ENCODE results near the gene CTDP1. TPM values are rescaled to one million over a fixed set of nuclear protein-coding genes. Genes with fewer than 3 reads are reported as not detected.

The CTDP1 gene
- total RNA-seq, 1 experiment from 2014 or later: 24.9 TPM

DNA sequence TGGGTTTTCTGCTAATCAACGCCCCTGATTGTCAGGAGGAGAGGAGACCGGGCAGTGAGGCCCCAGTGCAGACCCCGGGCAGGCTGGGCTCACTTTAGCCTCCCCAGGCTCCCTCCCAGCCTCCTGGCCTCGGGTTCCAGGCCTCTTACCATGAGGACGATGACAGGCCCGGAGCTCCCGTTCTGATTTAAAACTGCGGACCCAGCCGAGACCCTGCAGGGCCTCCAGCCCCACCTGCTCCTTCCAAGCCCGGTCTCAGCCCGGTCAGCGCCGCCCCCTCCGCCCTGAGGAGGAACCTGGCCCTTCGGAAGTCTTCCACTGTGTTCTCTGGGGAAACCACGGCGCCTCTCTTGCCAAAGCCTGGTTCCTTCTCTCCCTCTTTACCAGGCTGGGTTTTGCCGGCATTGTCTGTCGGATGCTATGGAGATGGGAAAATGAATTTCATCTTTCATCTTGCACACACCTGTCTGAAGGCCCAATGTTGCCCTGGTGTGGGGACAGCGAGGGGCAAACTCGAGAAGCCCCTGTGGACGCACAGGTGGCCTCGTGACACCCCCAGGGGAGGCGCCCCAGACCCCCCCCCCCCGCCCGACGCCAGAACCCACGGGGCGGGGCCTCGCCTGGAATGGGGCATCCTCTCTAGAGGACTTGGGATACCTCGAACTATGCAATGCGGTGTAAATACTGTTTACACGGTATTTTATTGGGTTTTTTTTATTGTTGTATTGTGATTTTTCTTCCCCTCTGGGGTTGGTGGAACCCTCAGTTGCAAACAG lies 37.7 kb upstream of the CTDP1 start:
- no peaks in the 10 kb centered on the region for H3K79me2 ChIP-seq (ENCODE audit: insufficient read depth, low read length)
- H3K36me3 ChIP-seq (ENCODE audit: control insufficient read depth in 1 of 2, insufficient read depth in 2 of 2, low read length in 2 of 2): no peaks in the 10 kb centered on the region
- no peak overlapping the region for H3K4me2 ChIP-seq (ENCODE audit: low read length)
- CTCF ChIA-PET: interaction anchor here (1.5 kb wide), 1 partner anchor 261 kb away, joined by 4 read pairs; no protein-coding TSS in a partner anchor
- no peak overlapping the region for H3K4me3 ChIP-seq (replicated peaks in 1 of 2; ENCODE audit: low read depth in 1 of 2, low read length in 2 of 2)
- TF ChIP-seq EZH2phosphoT487 (IDR thresholded peaks at IDR 0.05; ENCODE audit: borderline replicate concordance): no peak
- TF ChIP-seq ELF1 (IDR thresholded peaks at IDR 0.05; ENCODE audit: borderline replicate concordance, low read depth): no peak
- no peak for TF ChIP-seq ZFX (IDR thresholded peaks at IDR 0.05)
- no peak for TF ChIP-seq RAD21 (IDR thresholded peaks at IDR 0.05; ENCODE audit: low read depth)
- TF ChIP-seq, protein P1, sequence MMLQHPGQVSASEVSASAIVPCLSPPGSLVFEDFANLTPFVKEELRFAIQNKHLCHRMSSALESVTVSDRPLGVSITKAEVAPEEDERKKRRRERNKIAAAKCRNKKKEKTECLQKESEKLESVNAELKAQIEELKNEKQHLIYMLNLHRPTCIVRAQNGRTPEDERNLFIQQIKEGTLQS (IDR thresholded peaks at IDR 0.05): no peak
- no peak for TF ChIP-seq JUND (IDR thresholded peaks at IDR 0.05)
- no peak for TF ChIP-seq EGR1 (IDR thresholded peaks at IDR 0.05; ENCODE audit: low read depth)
- no peak for TF ChIP-seq SP1 (IDR thresholded peaks at IDR 0.05; ENCODE audit: low read depth)
- TF ChIP-seq FOSL1 (IDR thresholded peaks at IDR 0.05; ENCODE audit: low read depth): no peak
- no TSS peak for BruUV-seq (replicated peaks)
- DNase-seq (ENCODE audit: low read depth, low spot score) (no peak), ATAC-seq (no peak)
- H3K9me2 ChIP-seq (ENCODE audit: insufficient read depth): no peaks in the 10 kb centered on the region
- peaks cover 0 to 5% of the 10 kb centered on the region in 2 experiments; a peak in 1 of 4 replicates for H3K4me1 ChIP-seq (ENCODE audit: control insufficient read depth in 1 of 2, insufficient read depth in 2 of 2, low read length in 2 of 2)
- intact Hi-C loops (cut with micrococcal nuclease): loop anchor here (10.0 kb wide), 1 partner anchor 767 kb away; no protein-coding TSS in a partner anchor
- RAD21 ChIA-PET (ENCODE audit: low non-redundant PET in 1 of 2, low total read pairs in 2 of 2, uncharacterized antibody in 2 of 2, unreplicated experiment in 2 of 2): no interaction called here
- no peak overlapping the region for H3K27ac ChIP-seq (ENCODE audit: low read depth, low read length)
- H3K9me3 ChIP-seq (ENCODE audit: control insufficient read depth in 1 of 2, insufficient read depth in 1 of 2, low read depth in 1 of 2, low read length in 2 of 2): no peaks in the 10 kb centered on the region
- no peak overlapping the region for H2AFZ ChIP-seq (ENCODE audit: low read depth, low read length, poor library complexity, severe bottlenecking)
- no peaks in the 10 kb centered on the region for H3K27me3 ChIP-seq (ENCODE audit: insufficient read depth, low read length)
- H3K9ac ChIP-seq (ENCODE audit: low read length): no peak overlapping the region
- POLR2A ChIA-PET: no interaction called here
- H4K20me1 ChIP-seq (ENCODE audit: insufficient read depth): no peaks in the 10 kb centered on the region

DNA sequence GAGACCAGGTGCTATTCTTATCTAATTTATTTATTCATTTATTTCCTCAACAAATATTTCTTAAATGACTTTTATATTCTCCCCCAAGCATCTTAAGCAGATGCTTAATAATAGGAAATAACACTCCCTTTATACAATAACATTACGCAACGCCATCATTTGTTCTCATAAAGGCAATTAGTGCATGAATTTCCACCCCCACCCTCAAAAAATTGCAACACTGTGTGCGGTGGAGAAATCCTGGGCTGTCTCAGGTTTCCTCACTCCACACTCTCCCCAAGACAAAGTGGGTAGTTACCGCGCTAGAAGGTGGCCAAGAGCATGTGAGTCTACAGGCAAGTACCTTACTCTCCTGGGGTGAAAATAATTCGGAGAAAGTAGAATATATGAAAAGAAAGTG lies 37.0 kb upstream of the CTDP1 start:
- Histone ChIP-seq H3K36me3 (ENCODE audit: control insufficient read depth in 1 of 2, insufficient read depth in 2 of 2, low read length in 2 of 2) (no peaks in the 10 kb centered on the region), H3K9me3 (ENCODE audit: control insufficient read depth in 1 of 2, insufficient read depth in 1 of 2, low read depth in 1 of 2, low read length in 2 of 2) (no peaks in the 10 kb centered on the region), H3K4me3 (replicated peaks in 1 of 2; ENCODE audit: low read depth in 1 of 2, low read length in 2 of 2) (no peak overlapping the region), H3K9ac (ENCODE audit: low read length) (no peak overlapping the region), H3K79me2 (ENCODE audit: insufficient read depth, low read length) (no peaks in the 10 kb centered on the region), H3K27ac (ENCODE audit: low read depth, low read length) (no peak overlapping the region), H4K20me1 (ENCODE audit: insufficient read depth) (no peaks in the 10 kb centered on the region), H3K9me2 (ENCODE audit: insufficient read depth) (no peaks in the 10 kb centered on the region), H2AFZ (ENCODE audit: low read depth, low read length, poor library complexity, severe bottlenecking) (no peak overlapping the region), H3K27me3 (ENCODE audit: insufficient read depth, low read length) (no peaks in the 10 kb centered on the region), H3K4me1 (ENCODE audit: control insufficient read depth in 1 of 2, insufficient read depth in 2 of 2, low read length in 2 of 2) (peaks cover 0 to 5% of the 10 kb centered on the region in 2 experiments; a peak in 1 of 4 replicates), H3K4me2 (ENCODE audit: low read length) (no peak overlapping the region)
- intact Hi-C loops (cut with micrococcal nuclease): loop anchor here (10.0 kb wide), 1 partner anchor 768 kb away; no protein-coding TSS in a partner anchor
- no peak for DNase-seq (ENCODE audit: low read depth, low spot score)
- BruUV-seq (replicated peaks): no TSS peak
- CTCF ChIA-PET: interaction anchor here (1.5 kb wide), 1 partner anchor 261 kb away, joined by 4 read pairs; no protein-coding TSS in a partner anchor
- POLR2A ChIA-PET: no interaction called here
- ATAC-seq: no peak
- TF ChIP-seq POLR2AphosphoS5 (IDR thresholded peaks at IDR 0.05; ENCODE audit: low read depth, low read length) (no peak), SRF (IDR thresholded peaks at IDR 0.05; ENCODE audit: low read depth) (no peak), POLR2A (IDR thresholded peaks at IDR 0.05; ENCODE audit: borderline replicate concordance, extremely low read depth, insufficient read depth, insufficient read length) (no peak), EZH2 (IDR thresholded peaks at IDR 0.05) (no peak), EZH2phosphoT487 (IDR thresholded peaks at IDR 0.05; ENCODE audit: borderline replicate concordance) (no peak), CBX3 (IDR thresholded peaks at IDR 0.05; ENCODE audit: low read depth) (no peak)
- TF ChIP-seq, protein P2, sequence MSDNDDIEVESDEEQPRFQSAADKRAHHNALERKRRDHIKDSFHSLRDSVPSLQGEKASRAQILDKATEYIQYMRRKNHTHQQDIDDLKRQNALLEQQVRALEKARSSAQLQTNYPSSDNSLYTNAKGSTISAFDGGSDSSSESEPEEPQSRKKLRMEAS (IDR thresholded peaks at IDR 0.05): no peak
- RAD21 ChIA-PET (ENCODE audit: low non-redundant PET in 1 of 2, low total read pairs in 2 of 2, uncharacterized antibody in 2 of 2, unreplicated experiment in 2 of 2): interaction anchor here in 1 of 2 experiments (0.6 kb wide), 1 partner anchor 258 kb away, joined by 4 read pairs; no protein-coding TSS in a partner anchor
